GM12874 (cell line): ENCODE data around the gene ID1.

Source experiments
- CTCF ChIP-seq: IDR thresholded peaks from 2 replicates; pipeline ENCODE4 v1.5.1; 2011; ENCODE audit warnings: low read depth, mild to moderate bottlenecking, control low read depth, low read length, moderate library complexity; ENCODE audit not compliant: insufficient read depth

ID1 gene

DNA sequence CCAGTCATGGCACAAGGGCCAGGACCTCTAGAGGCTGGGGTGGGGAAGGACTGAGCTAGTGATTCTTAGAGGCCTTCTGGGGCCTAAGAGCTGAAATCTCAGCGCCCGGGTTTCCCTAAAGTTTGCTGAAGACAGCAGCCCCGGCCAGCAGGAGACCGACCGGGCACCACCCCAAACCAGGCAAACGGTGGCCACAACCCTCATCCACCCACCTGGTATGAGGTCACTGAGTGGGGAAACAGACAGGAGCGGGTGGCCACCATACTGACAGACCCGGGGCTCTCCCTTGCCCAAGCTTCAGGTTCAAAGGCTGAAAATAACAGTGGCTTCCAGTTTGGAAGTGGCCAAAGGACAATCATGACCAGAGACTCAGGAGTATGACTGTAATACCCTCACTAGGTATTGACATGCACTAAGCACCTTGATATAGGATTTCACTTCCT lies 35.0 kb upstream of the ID1 start:
- no peak for TF ChIP-seq CTCF

DNA sequence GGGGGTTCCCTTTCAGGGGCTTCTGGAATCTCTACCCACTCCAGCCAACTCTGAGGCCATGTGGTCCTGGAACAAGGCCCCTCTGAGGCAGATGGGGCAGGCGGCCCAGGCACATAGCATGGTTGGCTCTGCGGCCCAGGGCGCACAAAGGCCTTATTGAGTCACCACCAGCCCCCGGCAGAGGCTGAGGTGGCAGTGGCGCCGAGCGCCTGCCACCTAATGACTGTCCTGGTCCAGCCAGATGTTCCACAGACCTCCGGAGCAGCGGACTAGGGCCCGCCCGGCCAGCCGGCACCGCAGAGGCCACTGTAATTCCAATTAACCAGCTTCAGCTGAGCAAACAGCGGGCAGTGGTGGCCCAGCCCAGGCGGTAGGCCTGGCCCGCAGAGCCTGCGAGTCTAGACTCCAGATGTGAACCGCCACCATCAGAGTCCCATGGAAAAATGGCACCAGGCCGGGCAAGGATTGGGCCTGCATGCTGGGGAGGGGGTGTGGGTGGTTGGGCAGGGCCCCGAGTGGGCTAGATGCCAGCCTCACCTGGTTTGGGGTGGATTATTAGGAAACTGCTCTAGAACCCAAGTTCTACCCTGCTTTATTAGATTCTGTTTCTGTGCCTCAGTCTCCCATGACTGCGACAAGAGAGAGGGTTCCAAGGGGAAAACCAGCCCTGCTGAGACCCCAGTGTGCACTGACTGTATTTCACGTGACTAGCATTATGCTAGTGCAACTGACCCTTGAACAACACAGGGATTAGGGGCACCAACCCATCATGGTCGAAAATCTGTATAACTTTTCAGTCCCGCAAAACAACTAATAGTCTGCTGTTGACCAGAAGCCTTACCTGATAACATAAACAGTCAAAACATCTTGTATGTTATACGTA lies 34.1 kb upstream of the ID1 start:
- TF ChIP-seq CTCF, result no peak

- TF ChIP-seq CTCF, result no peak
Measured at GRCh38 chr20:31572042-31572700, 32.9 kb upstream of the ID1 start.

DNA sequence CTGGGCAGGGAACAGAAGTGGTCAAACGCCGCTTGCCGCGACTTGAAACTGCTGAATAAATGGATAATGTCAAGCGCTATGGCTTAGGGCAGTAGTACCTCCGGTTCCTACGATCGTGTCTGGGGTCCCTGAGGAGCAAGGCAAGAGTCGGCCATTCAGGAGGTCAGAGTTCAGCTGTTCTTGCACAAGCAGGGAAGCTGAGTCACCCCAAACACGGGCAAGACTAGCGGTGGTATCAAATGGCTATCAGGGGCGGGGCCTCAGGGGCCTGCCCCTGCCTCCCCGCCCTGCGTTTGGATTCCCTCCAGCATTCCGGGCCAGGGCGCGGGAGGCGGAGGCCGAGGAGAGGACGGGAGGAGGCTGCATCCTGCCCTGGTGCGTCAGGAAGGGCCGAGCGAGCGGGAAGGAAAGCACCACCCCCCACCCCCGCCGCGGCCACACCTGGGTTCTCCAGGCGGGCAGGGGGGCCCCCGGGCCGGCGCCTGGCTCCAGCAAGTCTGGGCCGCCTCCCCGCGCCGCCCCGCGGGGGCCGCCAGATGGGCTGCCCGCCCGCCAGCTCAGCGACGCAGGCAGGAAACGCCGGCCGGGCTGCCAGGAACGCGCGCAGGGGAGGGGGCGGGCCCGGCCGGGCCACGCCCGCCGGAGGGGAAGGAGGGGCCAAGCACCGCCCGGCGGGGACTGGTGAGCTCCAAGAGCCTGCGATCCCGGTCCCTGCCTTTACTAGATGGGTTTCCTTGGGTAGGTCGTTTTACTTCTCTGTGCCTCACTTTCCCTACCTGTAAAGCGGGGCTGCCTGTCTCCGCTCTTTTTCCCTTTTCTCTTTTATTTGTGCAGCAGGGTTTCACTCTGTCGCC lies 32.2 kb upstream of the ID1 start:
- TF ChIP-seq CTCF, result no peak

- no peak for TF ChIP-seq CTCF
Measured at GRCh38 chr20:31573555-31574321, 31.4 kb upstream of the ID1 start.

DNA sequence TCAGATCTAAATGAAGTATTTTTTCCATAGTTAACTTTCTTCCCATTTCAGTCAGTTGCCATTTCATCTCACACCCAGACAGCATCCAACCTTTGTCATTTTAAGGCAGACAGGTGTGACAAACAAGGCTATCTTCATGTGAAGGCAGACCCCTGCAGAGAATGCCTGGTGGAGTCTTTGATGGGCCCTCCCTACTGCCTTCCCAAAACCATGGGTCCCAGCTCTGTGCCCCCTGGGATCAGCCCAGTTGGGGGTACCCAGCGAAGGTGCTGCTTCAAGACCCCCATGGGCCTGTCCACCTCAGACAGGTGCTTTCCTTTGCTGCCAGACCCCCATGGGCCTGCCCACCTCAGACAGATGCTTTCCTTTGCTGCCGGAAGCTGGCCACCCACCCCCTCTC lies 28.3 kb upstream of the ID1 start:
- no peak for TF ChIP-seq CTCF
